ENCODE data around the gene ECSIT. TPM values are rescaled to one million over a fixed set of nuclear protein-coding genes. Genes with fewer than 3 reads are reported as not detected.

The ECSIT gene
- total RNA-seq, 6 experiments from 2014 or later: 25.0 to 45.5 (median 37.7) TPM

DNA sequence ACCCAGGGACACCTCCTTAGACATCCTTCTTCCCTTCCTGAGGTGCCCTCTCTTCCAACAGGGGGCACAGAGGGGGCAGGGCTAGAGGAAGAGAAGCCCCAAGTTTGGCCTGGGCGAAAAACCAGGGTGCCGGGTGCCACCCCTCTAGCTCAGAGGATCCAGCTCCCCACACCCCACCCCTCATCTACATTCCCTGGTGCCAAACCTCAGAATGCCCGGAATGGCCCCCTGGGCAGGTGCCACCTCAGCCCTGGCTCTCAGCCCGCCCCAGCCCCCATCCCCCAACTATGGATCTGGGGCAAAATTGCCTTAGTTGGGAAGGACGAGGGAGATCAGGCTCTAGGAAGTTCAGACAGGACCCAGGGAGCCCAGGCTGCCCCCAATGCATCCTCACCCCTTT is 11.7 kb upstream of the ECSIT start:
- no peaks in the 10 kb centered on the region for H3K36me3 ChIP-seq
- no CpG with 5 or more reads among the region's 5 CpGs for WGBS (ENCODE audit: insufficient coverage, low coverage, low lambda C conversion rate, missing lambda C conversion rate)
- H3K27ac ChIP-seq: no peak overlapping the region
- H3K27me3 ChIP-seq: peaks cover 0 to 9% of the 10 kb centered on the region in 2 donors
- no peaks in the 10 kb centered on the region for H3K4me1 ChIP-seq
- intact Hi-C loops (cut with DNase I): no loop called here
- no peak for ATAC-seq
- H3K4me3 ChIP-seq: no peak overlapping the region
- DNase-seq: no peak
- TF ChIP-seq, protein P1, sequence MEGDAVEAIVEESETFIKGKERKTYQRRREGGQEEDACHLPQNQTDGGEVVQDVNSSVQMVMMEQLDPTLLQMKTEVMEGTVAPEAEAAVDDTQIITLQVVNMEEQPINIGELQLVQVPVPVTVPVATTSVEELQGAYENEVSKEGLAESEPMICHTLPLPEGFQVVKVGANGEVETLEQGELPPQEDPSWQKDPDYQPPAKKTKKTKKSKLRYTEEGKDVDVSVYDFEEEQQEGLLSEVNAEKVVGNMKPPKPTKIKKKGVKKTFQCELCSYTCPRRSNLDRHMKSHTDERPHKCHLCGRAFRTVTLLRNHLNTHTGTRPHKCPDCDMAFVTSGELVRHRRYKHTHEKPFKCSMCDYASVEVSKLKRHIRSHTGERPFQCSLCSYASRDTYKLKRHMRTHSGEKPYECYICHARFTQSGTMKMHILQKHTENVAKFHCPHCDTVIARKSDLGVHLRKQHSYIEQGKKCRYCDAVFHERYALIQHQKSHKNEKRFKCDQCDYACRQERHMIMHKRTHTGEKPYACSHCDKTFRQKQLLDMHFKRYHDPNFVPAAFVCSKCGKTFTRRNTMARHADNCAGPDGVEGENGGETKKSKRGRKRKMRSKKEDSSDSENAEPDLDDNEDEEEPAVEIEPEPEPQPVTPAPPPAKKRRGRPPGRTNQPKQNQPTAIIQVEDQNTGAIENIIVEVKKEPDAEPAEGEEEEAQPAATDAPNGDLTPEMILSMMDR (IDR thresholded peaks at IDR 0.05): no peak
- TF ChIP-seq POLR2A (IDR thresholded peaks at IDR 0.05): no peak
- H3K9me3 ChIP-seq: no peaks in the 10 kb centered on the region

DNA sequence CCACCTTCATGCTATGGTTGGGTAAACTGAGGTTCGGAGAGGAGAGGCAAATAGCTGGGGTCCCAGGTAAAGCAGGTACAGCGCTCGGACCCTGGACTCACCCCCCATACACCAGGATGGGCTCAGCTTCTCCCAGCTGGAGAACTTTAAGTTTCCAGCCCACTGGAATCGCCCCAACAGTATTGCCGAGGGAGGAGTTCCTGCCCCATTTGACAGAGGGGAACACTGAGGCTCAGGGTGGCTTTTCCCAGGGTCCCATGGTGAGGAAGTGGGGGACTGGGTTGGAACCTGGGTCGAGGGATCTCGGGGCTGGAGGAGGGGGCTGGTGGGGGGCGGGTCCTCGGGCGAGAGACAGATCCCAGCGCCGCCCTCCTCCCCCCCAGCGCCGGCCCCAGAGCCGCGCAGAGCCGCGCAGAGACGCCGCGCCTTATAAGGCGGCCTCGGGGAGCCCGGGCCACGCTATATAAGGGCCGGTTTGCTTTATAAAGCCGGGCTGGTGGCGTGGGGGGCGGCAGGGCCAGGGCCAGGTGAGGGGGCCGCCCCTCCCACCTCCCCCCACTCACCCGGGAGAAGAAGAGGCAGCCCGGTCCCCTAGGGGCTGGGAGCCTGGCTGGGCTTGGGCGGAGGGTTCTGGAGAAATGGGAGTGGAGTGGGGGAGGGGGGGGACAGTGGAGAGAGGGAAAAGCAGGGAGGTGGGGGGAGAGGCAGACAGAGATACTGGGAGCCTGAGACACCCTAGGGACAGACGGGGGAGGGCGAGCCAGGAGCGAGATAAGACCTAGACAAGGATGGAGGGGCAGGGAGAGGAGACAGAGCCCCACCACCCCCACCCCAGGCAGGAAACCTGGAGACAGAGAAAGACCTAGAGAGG is 10.8 kb upstream of the ECSIT start:
- no peak overlapping the region for H3K4me3 ChIP-seq
- H3K27me3 ChIP-seq: peaks cover 0 to 9% of the 10 kb centered on the region in 2 donors
- H3K36me3 ChIP-seq: no peaks in the 10 kb centered on the region
- ATAC-seq: no peak
- DNase-seq: no peak
- intact Hi-C loops (cut with DNase I): no loop called here
- no peaks in the 10 kb centered on the region for H3K9me3 ChIP-seq
- H3K27ac ChIP-seq: no peak overlapping the region
- H3K4me1 ChIP-seq: no peaks in the 10 kb centered on the region
- WGBS (ENCODE audit: insufficient coverage, low coverage, low lambda C conversion rate, missing lambda C conversion rate): 18% methylated on average over 11 of the region's 36 CpGs
- TF ChIP-seq, protein P1 (IDR thresholded peaks at IDR 0.05): no peak
- TF ChIP-seq POLR2A (IDR thresholded peaks at IDR 0.05): no peak

DNA sequence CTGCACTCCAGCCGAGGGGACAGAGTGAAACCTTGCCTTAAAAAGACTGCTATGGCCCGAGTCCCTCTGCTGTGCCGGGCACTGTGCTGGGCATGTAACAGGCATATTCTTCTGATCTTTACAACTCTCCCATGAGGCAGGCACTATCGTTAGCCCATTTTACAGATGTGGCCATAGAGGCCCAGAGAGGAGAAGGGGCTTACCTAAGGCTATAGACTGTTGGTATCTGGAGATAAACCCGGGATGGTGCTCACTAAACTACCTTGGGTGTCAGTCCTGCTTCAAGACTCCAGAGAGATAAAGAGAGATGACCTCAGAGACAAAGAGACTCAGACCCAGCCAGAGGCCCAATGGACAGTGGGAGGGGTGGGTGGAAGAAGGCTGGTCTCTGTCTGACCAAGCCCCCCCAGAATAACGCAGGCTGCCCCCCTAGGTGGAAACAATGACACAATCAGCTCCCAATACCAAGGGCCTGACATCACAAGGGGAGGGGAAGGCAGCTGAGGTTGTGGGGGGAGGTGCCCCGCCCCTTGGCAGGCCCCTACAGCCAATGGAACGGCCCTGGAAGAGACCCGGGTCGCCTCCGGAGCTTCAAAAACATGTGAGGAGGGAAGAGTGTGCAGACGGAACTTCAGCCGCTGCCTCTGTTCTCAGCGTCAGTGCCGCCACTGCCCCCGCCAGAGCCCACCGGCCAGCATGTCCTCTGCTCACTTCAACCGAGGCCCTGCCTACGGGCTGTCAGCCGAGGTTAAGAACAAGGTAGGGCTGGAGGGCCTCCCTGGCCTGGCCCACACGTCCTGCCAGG is 9.5 kb upstream of the ECSIT start, which contains the start of gene CNN1:
TSS of gene CNN1 (plus strand) at position 620 of the 805 bp plus-strand sequence. CDS start at position 697, 77 bp downstream.
- intact Hi-C loops (cut with DNase I): no loop called here
- peak in 1 of 4 donors; percentile 11 for ATAC-seq

More for the DNA sequence above, 9.5 kb upstream of the ECSIT start, which contains the start of gene CNN1:
- H3K4me1 ChIP-seq: no peaks in the 10 kb centered on the region
- H3K27me3 ChIP-seq: peaks cover 0 to 9% of the 10 kb centered on the region in 2 donors
- no peak for DNase-seq
- H3K9me3 ChIP-seq: no peaks in the 10 kb centered on the region
- no peaks in the 10 kb centered on the region for H3K36me3 ChIP-seq
- no peak within 1 kb of the TSS for H3K27ac ChIP-seq
- H3K4me3 ChIP-seq: no peak within 1 kb of the TSS
- WGBS (ENCODE audit: insufficient coverage, low coverage, low lambda C conversion rate, missing lambda C conversion rate): 22% methylated on average over 13 of the region's 21 CpGs
- TF ChIP-seq, protein P1 (IDR thresholded peaks at IDR 0.05): no peak
- TF ChIP-seq POLR2A (IDR thresholded peaks at IDR 0.05): no peak
